GM12878 (cell line): ENCODE results near the gene TMEM144. TPM values are rescaled to one million over a fixed set of nuclear protein-coding genes. Genes with fewer than 3 reads are reported as not detected.

Experiments
- ATAC-seq: fragments of 200-7000 bp; cut with Tn5 transposase; 3 replicates; pipeline ENCODE4 v1.9.1; 2020; ENCODE audit warnings: mild to moderate bottlenecking, moderate library complexity
- BruUV-seq: library from RNA; stranded (reverse); fragments of 400-500 nt; replicated peaks from 2 replicates; lab custom pipeline; 2021; lab: Mats Ljungman, UMichigan
- CTCF ChIA-PET: fragments of 300-600 bp; sonication (Branson Sonifier 250); formaldehyde crosslinking; extraction: SDS; loops from one replicate; lab custom pipeline; 2021; ENCODE audit warnings: inconsistent platforms; lab: Yijun Ruan, JAX
- POLR2A ChIA-PET: fragments of 350-600 bp; formaldehyde crosslinking; extraction: SDS; loops from one replicate; lab custom pipeline; 2021; ENCODE audit warnings: inconsistent platforms; lab: Charles Lee
- RAD21 ChIA-PET: fragments of 300-600 bp; sonication (Branson Sonifier 250); formaldehyde crosslinking; loops from one replicate; lab custom pipeline; 2023; ENCODE audit warnings: antibody characterized with exemption; ENCODE audit not compliant: unreplicated experiment; lab: Charles Lee
- SMC1A ChIA-PET: fragments of 300-600 bp; sonication (Branson Sonifier 250); formaldehyde crosslinking; loops from one replicate; lab custom pipeline; 2023; ENCODE audit not compliant: unreplicated experiment, uncharacterized antibody; lab: Charles Lee
- DNase-seq: peaks from one replicate; pipeline ENCODE4 v3.0.0-alpha.2; 2011; ENCODE audit warnings: low read depth, low spot score
- FAIRE-seq: peaks from 3 replicates; lab custom pipeline; 2011; peaks lifted over from hg19 to GRCh38; lab: Jason Lieb, UNC
- H2AFZ ChIP-seq: 2 replicates; pipeline ENCODE4 v1.6.0; 2011; ENCODE audit warnings: low read depth, low read length, control low read depth; ENCODE audit not compliant: control insufficient read depth
- H3K27ac ChIP-seq: 2 replicates; pipeline ENCODE4 v1.5.1; 2011; ENCODE audit warnings: control low read depth; ENCODE audit not compliant: control insufficient read depth, insufficient read depth
- H3K27me3 ChIP-seq, 2 experiments: replicated peaks in 1 of 2; 2 replicates each; pipeline versions ENCODE4 v1.6.0 to v1.6.1; 2011; ENCODE audit warnings: low read length in 1 of 2; ENCODE audit not compliant: control insufficient read depth in 2 of 2, insufficient read depth in 2 of 2
- H3K36me3 ChIP-seq, 2 experiments: 2 replicates each; pipeline ENCODE4 v1.5.1; 2011; ENCODE audit warnings: low read length in 1 of 2; ENCODE audit not compliant: control insufficient read depth in 2 of 2, insufficient read depth in 2 of 2
- H3K4me1 ChIP-seq: 2 replicates; pipeline ENCODE4 v1.6.1; 2011; ENCODE audit warnings: mild to moderate bottlenecking, low read length, moderate library complexity, mixed read lengths; ENCODE audit not compliant: control insufficient read depth, insufficient read depth
- H3K4me2 ChIP-seq: 2 replicates; pipeline ENCODE4 v1.6.0; 2011; ENCODE audit warnings: control low read depth; ENCODE audit not compliant: control insufficient read depth, insufficient read depth
- H3K4me3 ChIP-seq: fragments of 200-600 bp; sonication (generic); 2 replicates; pipeline ENCODE4 v1.5.1; 2016
- H3K79me2 ChIP-seq: 2 replicates; pipeline ENCODE4 v1.6.0; 2011; ENCODE audit warnings: low read length; ENCODE audit not compliant: control insufficient read depth, insufficient read depth
- H3K9ac ChIP-seq: 2 replicates; pipeline ENCODE4 v1.8.0; 2011; ENCODE audit warnings: low read length, control low read depth, mixed read lengths; ENCODE audit not compliant: control insufficient read depth, insufficient read depth
- H3K9me3 ChIP-seq: replicated peaks from 3 replicates; pipeline ENCODE4 v1.5.1; 2011; ENCODE audit warnings: mild to moderate bottlenecking, low read length; ENCODE audit not compliant: control insufficient read depth, insufficient read depth
- H4K20me1 ChIP-seq: 2 replicates; pipeline ENCODE4 v1.6.0; 2011; ENCODE audit not compliant: control insufficient read depth, insufficient read depth
- CTCF ChIP-seq, 3 experiments: IDR thresholded peaks in 2 of 3; conservative IDR thresholded peaks in 1 of 3; 2 replicates each; pipeline ENCODE4 v1.5.1; 2011; ENCODE audit warnings: low read depth in 3 of 3, low read length in 3 of 3, mild to moderate bottlenecking in 3 of 3, control low read depth in 2 of 3, moderate library complexity in 2 of 3, inconsistent platforms in 1 of 3, mixed read lengths in 1 of 3; ENCODE audit not compliant: control insufficient read depth in 2 of 3, insufficient read depth in 1 of 3; ENCODE audit errors: extremely low read depth in 1 of 3
- EP300 ChIP-seq, 2 experiments: fragments of 150-350 bp in 1 of 2; IDR thresholded peaks; 2 replicates each; pipeline ENCODE4 v1.6.1; 2011 to 2012; ENCODE audit warnings: low read depth in 2 of 2, low read length in 2 of 2, borderline replicate concordance in 1 of 2, improper control_type of control experiment in 1 of 2, inconsistent platforms in 1 of 2; ENCODE audit not compliant: control insufficient read depth in 1 of 2
- JUNB ChIP-seq: IDR thresholded peaks from 2 replicates; pipeline ENCODE4 v1.6.1; 2016; ENCODE audit warnings: antibody characterized with exemption, mild to moderate bottlenecking
- RAD21 ChIP-seq: IDR thresholded peaks from 2 replicates; pipeline ENCODE4 v1.6.1; 2011; ENCODE audit warnings: mild to moderate bottlenecking, low read depth, low read length, moderate library complexity; ENCODE audit not compliant: insufficient read depth
- SMC3 ChIP-seq: IDR thresholded peaks from 2 replicates; pipeline ENCODE4 v1.6.1; 2011; ENCODE audit warnings: low read length, improper control_type of control experiment, borderline replicate concordance
- SRF ChIP-seq, 2 experiments: IDR thresholded peaks; 2 replicates each; pipeline ENCODE4 v1.6.1; 2011; ENCODE audit warnings: low read depth in 2 of 2, low read length in 2 of 2, mild to moderate bottlenecking in 1 of 2, moderate library complexity in 1 of 2
- ZZZ3 ChIP-seq: IDR thresholded peaks from 2 replicates; pipeline ENCODE4 v1.6.1; 2011; ENCODE audit warnings: low read depth; ENCODE audit not compliant: control insufficient read depth, insufficient read length
- WGBS: methylation state at CpG from one replicate; pipeline ENCODE4 v1.1.6; 2016; ENCODE audit warnings: low lambda C conversion rate; ENCODE audit not compliant: insufficient replicate concordance, insufficient coverage; ENCODE audit errors: missing lambda C conversion rate; 5-methylcytosine and 5-hydroxymethylcytosine counted together
- in situ Hi-C: fragments of 300-500 bp; cut with MboI; formaldehyde crosslinking; loops from 9 replicates; pipeline ENCODE4 v1.14.3; 2018; ENCODE audit warnings: mixed read lengths
- intact Hi-C: fragments of 100-400 bp; cut with micrococcal nuclease; formaldehyde crosslinking; loops from one replicate; pipeline ENCODE4 v1.14.2; 2022; ENCODE audit not compliant: unreplicated experiment
- polyA plus RNA-seq, 11 experiments: library from polyadenylated mRNA; depleted of rRNA in 4 of 11; unstranded in 6 of 11; stranded (reverse) in 5 of 11; fragments of >200 nt; fragmentation: Nextera tagmentation in 4 of 11; fragmentation: Illumina TruSeq in 1 of 11; extraction: Ambion mirVana in 4 of 11; extraction: Trizol in 1 of 11; gene quantifications; 1 replicate in 1 of 11; 2 replicates in 10 of 11; pipeline versions ENCODE4 v1.2.1 to v1.2.3, GENCODE V29; 2011 to 2016; ENCODE audit warnings: inconsistent platforms in 2 of 11, missing spikeins in 2 of 11, low read depth in 1 of 11
- total RNA-seq, 4 experiments: library from RNA; depleted of rRNA in 3 of 4; stranded (reverse); fragments of >200 nt in 3 of 4; fragmentation: Illumina TruSeq in 1 of 4; extraction: Trizol in 1 of 4; gene quantifications; 2 replicates each; pipeline versions ENCODE4 v1.2.1 to v1.2.3, GENCODE V29; 2013 to 2021

TMEM144 gene
- total and polyA plus RNA-seq, 10 of the 15 experiments (the other 5 are each of a cell fraction or from before 2014, with no cell fraction given), result 0.08 to 1.8 (median 1.4) TPM

GRCh38 chr4:158259955-158260575, 49.8 kb downstream of the TMEM144 start:
- no TSS peak for BruUV-seq
- no peaks in the 10 kb centered on the region for H3K27me3 ChIP-seq
- in situ Hi-C loops (loop anchor here (10.0 to 25.0 kb wide), 4 partner anchors 265 to 1185 kb away; no protein-coding TSS in a partner anchor), intact Hi-C loops (loop anchor here (1.0 to 5.0 kb wide), 3 partner anchors 365 to 1187 kb away; no protein-coding TSS in a partner anchor)
- H4K20me1 ChIP-seq, result no peaks in the 10 kb centered on the region
- no peak for FAIRE-seq
- ChIA-PET SMC1A (interaction anchor here (0.6 to 0.9 kb wide), 3 partner anchors 268 to 1183 kb away, joined by 3 to 4 read pairs (median 3); no protein-coding TSS in a partner anchor), CTCF (interaction anchor here (0.6 to 1.3 kb wide), 2 partner anchors 18 to 366 kb away, joined by 3 to 5 read pairs; no protein-coding TSS in a partner anchor), RAD21 (interaction anchor here (0.8 kb wide), 1 partner anchor 256 kb away, joined by 3 read pairs; no protein-coding TSS in a partner anchor), POLR2A (no interaction called here)
- no peaks in the 10 kb centered on the region for H3K9me3 ChIP-seq
- H3K9ac ChIP-seq, result no peak overlapping the region
- H3K36me3 ChIP-seq, result no peaks in the 10 kb centered on the region
- peak; percentile 65 for ATAC-seq
- 13% methylated on average over 3 of the region's 3 CpGs for WGBS
- no peak for TF ChIP-seq SRF (IDR thresholded peaks at IDR 0.05; ENCODE audit: low read depth in 2 of 2, low read length in 2 of 2)
- peak; percentile 36; the same call in 1 of the 2 replicates for TF ChIP-seq SMC3
- peak in 2 of 3 experiments; percentile 24 to 41; a peak in 2 of 6 replicates for TF ChIP-seq CTCF (IDR thresholded peaks at IDR 0.05 in 2 of 3, conservative IDR thresholded peaks at IDR 0.05 in 1 of 3; ENCODE audit: control insufficient read depth in 2 of 3, extremely low read depth in 1 of 3, insufficient read depth in 1 of 3, low read depth in 3 of 3, low read length in 3 of 3)
- TF ChIP-seq JUNB, result no peak
- peak; percentile 36; the same call in 1 of the 2 replicates for TF ChIP-seq RAD21
- no peak for TF ChIP-seq EP300 (IDR thresholded peaks at IDR 0.05; ENCODE audit: borderline replicate concordance in 1 of 2, control insufficient read depth in 1 of 2, low read depth in 2 of 2, low read length in 2 of 2)
- no peak for TF ChIP-seq ZZZ3
- no peak overlapping the region for H3K27ac ChIP-seq
- no peak overlapping the region for H3K4me2 ChIP-seq
- H3K4me3 ChIP-seq, result no peak overlapping the region
- H2AFZ ChIP-seq, result no peak overlapping the region
- no peaks in the 10 kb centered on the region for H3K4me1 ChIP-seq
- H3K79me2 ChIP-seq, result no peaks in the 10 kb centered on the region
- DNase-seq, result no peak
